Fibroblast of skin of scalp (primary cell): ENCODE measurements around the gene ACAD9.
"Not testable (repeated sequence)": the region's sequence is repeated elsewhere in the genome, so short reads cannot be mapped to it uniquely, and the experiment has no call there.

ENCODE experiments used
- DNase-seq: peaks from one replicate; pipeline ENCODE4 v3.0.0-alpha.2; 2013

ACAD9 gene

GRCh38 chr3:128895843-128896697 is 16.6 kb downstream of the ACAD9 start:
- peak; percentile 42 for DNase-seq

GRCh38 chr3:128902426-128902825 is 23.0 kb downstream of the ACAD9 start:
- no peak for DNase-seq

- DNase-seq, result no peak
Observed at GRCh38 chr3:128903501-128903900, 24.1 kb downstream of the ACAD9 start.

GRCh38 chr3:128906031-128906803 is 26.8 kb downstream of the ACAD9 start:
- no peak for DNase-seq

GRCh38 chr3:128906804-128907525 is 27.5 kb downstream of the ACAD9 start:
- DNase-seq, result no peak

- DNase-seq, result no peak
Observed at GRCh38 chr3:128907706-128908445, 28.5 kb downstream of the ACAD9 start.

- DNase-seq, result no peak
Observed at GRCh38 chr3:128908951-128909350, 29.5 kb downstream of the ACAD9 start.

GRCh38 chr3:128910006-128910405 is 30.6 kb downstream of the ACAD9 start:
- no peak for DNase-seq

GRCh38 chr3:128911911-128912310 is 32.5 kb downstream of the ACAD9 start:
- DNase-seq, result no peak

- DNase-seq, result no peak
Observed at GRCh38 chr3:128914966-128915645, 35.7 kb downstream of the ACAD9 start.

GRCh38 chr3:128917291-128917690 is 37.9 kb downstream of the ACAD9 start:
- no peak for DNase-seq

GRCh38 chr3:128919988-128920387 is 40.6 kb downstream of the ACAD9 start:
- no peak for DNase-seq

GRCh38 chr3:128922804-128923459 is 43.5 kb downstream of the ACAD9 start:
- DNase-seq, result no peak

- DNase-seq, result no peak
Observed at GRCh38 chr3:128923576-128923975, 44.2 kb downstream of the ACAD9 start.

- not testable (repeated sequence) for DNase-seq
Observed at GRCh38 chr3:128923986-128924385, 44.6 kb downstream of the ACAD9 start.

- DNase-seq, result no peak
Observed at GRCh38 chr3:128929364-128929763, 49.9 kb downstream of the ACAD9 start.

- no peak for DNase-seq
Observed at GRCh38 chr3:128931046-128931445, 51.6 kb downstream of the ACAD9 start.

GRCh38 chr3:128932516-128933212 is 53.2 kb downstream of the ACAD9 start:
- DNase-seq, result no peak

- DNase-seq, result no peak
Observed at GRCh38 chr3:128933213-128933921, 53.9 kb downstream of the ACAD9 start.

GRCh38 chr3:128933922-128934253 is 54.5 kb downstream of the ACAD9 start:
- DNase-seq, result no peak
